Muscle layer of colon (tissue), 2 donors: ENCODE data around the gene REV3L.
A peak's percentile ranks its signal among the peaks of the same experiment; 100 is the strongest.

Experiments used
- H3K27ac ChIP-seq: one replicate; pipeline ENCODE4 v1.7.0; 2013; ENCODE audit warnings: low read depth, mild to moderate bottlenecking, low read length, moderate library complexity
- H3K27me3 ChIP-seq, 2 donors: one replicate each; pipeline ENCODE4 v1.7.0; 2013; ENCODE audit warnings: low read length in 2 of 2, mild to moderate bottlenecking in 2 of 2; ENCODE audit not compliant: insufficient read depth in 2 of 2, control insufficient read depth in 1 of 2
- H3K36me3 ChIP-seq: one replicate; pipeline ENCODE4 v1.7.0; 2013; ENCODE audit warnings: mild to moderate bottlenecking, low read length; ENCODE audit not compliant: insufficient read depth
- H3K4me1 ChIP-seq: one replicate; pipeline ENCODE4 v1.7.0; 2013; ENCODE audit warnings: mild to moderate bottlenecking, low read length; ENCODE audit not compliant: insufficient read depth
- H3K4me3 ChIP-seq, 2 donors: one replicate each; pipeline ENCODE4 v1.7.0; 2013; ENCODE audit warnings: low read length in 2 of 2, low read depth in 1 of 2, mild to moderate bottlenecking in 1 of 2, moderate library complexity in 1 of 2
- H3K9ac ChIP-seq: one replicate; pipeline ENCODE4 v1.7.0; 2013; ENCODE audit warnings: low read length
- H3K9me3 ChIP-seq: one replicate; pipeline ENCODE4 v1.7.0; 2013; ENCODE audit warnings: mild to moderate bottlenecking, low read length
- donor health status: abdominal sarcoma.
- donor health status: Adenocarcinoma of cecum.

Gene REV3L

DNA sequence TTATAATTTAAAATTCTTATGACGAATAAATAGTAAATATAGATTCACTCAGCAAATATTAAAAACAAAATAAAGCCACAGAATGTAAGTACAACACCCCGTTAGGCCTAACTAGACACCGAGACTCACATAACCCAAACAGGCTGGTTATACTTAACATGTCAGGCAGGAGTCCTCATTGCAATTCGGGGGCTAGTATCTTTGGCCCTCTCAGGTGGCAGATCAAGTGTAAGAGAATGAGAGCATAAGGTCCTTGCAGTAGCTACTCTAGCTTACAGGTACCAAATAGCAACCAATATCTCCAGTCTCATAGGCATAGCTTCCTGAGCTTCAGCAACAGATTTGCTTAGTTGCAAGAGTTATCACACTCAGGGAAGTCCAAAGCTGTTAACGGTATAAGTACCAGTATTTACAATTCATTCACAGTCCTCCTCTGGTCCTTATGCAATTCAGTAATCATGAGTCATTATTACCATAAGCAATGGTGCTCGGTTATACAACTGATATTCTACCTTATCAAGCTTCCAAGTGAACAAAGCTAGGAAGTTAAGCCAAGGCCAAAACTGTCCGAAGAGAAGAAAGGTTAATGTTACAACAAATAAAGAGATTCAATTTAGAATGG lies 20.1 kb downstream of the REV3L start:
- peaks cover 6% of the 10 kb centered on the region for H3K36me3 ChIP-seq
- H3K27me3 ChIP-seq, result no peaks in the 10 kb centered on the region
- H3K27ac ChIP-seq, result peak overlapping the region; percentile 51
- H3K4me1 ChIP-seq, result peaks cover 20% of the 10 kb centered on the region
- H3K9ac ChIP-seq, result no peak overlapping the region
- H3K4me3 ChIP-seq, result no peak overlapping the region
- H3K9me3 ChIP-seq, result peaks cover 3% of the 10 kb centered on the region

DNA sequence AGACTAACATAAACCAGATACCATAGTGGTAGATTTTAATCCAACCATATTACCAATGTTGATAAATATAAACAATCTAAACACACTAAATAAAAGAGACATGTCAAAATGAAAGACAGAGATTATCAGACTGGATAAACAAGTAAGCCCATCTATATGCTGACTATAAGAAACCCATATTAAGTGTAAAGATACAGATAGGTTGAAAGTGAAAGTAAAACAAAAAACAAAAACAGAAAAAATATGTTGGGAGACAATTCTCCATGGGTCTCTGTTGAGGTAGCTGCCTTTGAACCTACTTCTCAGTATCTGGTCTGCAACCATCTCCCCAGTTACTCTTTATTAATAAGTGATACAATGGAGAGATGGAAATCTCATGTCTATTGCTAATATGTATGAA lies 21.2 kb downstream of the REV3L start:
- Histone ChIP-seq H3K4me3 (no peak overlapping the region), H3K27ac (no peak overlapping the region), H3K36me3 (peaks cover 6% of the 10 kb centered on the region), H3K27me3 (no peaks in the 10 kb centered on the region), H3K4me1 (peaks cover 17% of the 10 kb centered on the region), H3K9ac (no peak overlapping the region), H3K9me3 (peaks cover 5% of the 10 kb centered on the region)

DNA sequence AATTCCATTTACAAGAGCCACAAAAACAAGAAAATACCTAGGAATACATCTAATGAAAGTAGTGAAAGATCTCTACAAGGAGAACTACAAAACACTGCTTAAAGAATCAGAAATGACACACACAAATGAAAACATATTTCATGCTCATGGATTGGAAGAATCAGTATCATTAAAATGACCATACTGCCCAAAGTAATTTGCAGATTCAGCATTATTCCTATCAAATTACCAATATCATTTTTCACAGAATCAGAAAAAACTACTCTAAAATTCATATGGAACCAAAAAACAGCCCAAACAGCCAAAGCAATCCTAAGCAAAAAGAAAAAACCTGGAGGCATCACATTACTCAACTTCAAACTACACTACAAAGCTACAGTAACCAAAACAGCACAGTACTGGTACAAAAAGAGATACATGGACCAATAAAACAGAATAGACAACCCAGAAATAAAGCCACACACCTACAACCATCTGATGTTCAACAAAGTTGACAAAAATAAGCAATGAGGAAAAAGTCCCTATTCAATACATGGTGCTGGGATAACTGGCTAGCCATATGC lies 24.3 kb downstream of the REV3L start:
- H3K9ac ChIP-seq, result no peak overlapping the region

DNA sequence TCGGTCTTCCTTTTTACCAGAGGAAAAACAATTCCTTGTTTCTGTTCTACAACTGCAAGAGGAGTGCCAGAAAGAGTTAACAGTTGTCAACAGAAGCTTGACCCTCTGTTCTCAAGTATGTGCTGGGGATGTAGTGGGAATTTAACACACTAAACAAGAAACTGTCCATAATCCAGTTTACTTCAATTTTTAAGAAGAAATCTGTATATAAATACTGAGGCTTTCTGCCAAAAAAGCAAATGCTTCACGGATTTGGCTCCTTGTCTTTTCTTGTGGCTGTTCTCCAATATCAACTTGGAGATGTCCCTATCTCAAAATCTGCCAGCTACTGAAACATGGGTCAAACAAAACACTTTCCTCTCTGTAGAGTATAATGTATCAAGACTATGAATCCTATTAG lies 26.8 kb downstream of the REV3L start:
- H3K4me1 ChIP-seq, result peaks cover 9% of the 10 kb centered on the region
- peaks cover 6% of the 10 kb centered on the region for H3K36me3 ChIP-seq
- H3K27me3 ChIP-seq, result no peaks in the 10 kb centered on the region
- H3K27ac ChIP-seq, result no peak overlapping the region
- H3K4me3 ChIP-seq, result no peak overlapping the region
- H3K9ac ChIP-seq, result no peak overlapping the region
- H3K9me3 ChIP-seq, result peaks cover 5% of the 10 kb centered on the region

More for the DNA sequence above, 24.3 kb downstream of the REV3L start:
- Histone ChIP-seq H3K4me3 (no peak overlapping the region), H3K4me1 (peaks cover 24% of the 10 kb centered on the region), H3K27me3 (no peaks in the 10 kb centered on the region), H3K36me3 (peaks cover 6% of the 10 kb centered on the region), H3K9me3 (peaks cover 5% of the 10 kb centered on the region), H3K27ac (no peak overlapping the region)

DNA sequence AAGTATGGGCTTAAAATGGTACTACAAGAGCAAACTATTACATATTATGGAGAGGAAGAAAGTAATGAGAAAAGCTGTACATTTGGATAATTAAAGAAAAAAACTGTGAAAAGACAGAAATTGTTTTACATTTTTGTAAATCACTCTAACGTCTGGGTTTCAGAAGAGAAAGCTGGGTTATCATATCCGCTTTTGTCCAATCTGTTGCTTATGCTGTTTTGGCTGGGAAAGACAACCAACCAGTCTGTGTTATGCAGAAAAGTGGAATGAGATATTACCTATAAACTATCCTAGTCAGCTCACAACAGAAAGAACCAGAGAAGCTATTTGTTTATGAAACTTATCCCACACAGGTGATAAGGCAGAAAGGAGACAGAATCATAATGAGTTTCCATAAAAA lies 32.4 kb downstream of the REV3L start:
- H3K9ac ChIP-seq, result no peak overlapping the region
- no peaks in the 10 kb centered on the region for H3K9me3 ChIP-seq
- no peak overlapping the region for H3K27ac ChIP-seq

DNA sequence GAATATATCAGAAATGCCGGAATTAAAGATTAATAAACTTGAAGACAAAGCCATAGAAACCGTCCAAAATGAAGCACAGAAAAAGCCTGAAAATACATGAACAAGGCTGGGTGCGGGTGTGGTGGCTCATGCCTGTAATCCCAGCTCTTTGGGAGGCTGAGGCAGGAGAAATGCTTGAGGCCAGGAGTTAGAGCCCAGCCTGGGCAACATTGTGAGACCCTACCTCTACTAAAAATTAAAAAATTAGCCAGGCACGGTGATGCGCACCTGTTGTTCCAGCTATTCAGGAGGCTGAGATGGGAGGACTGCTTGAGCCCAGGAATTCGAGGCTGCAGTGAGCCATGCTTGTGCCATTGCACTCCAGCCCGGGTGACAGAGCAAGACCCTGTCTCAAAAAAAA lies 32.9 kb downstream of the REV3L start:
- H3K27me3 ChIP-seq, result no peaks in the 10 kb centered on the region
- peaks cover 20% of the 10 kb centered on the region for H3K4me1 ChIP-seq

More for the DNA sequence above, 32.4 kb downstream of the REV3L start:
- Histone ChIP-seq H3K27me3 (no peaks in the 10 kb centered on the region), H3K4me3 (no peak overlapping the region), H3K36me3 (no peaks in the 10 kb centered on the region), H3K4me1 (peaks cover 20% of the 10 kb centered on the region)

DNA sequence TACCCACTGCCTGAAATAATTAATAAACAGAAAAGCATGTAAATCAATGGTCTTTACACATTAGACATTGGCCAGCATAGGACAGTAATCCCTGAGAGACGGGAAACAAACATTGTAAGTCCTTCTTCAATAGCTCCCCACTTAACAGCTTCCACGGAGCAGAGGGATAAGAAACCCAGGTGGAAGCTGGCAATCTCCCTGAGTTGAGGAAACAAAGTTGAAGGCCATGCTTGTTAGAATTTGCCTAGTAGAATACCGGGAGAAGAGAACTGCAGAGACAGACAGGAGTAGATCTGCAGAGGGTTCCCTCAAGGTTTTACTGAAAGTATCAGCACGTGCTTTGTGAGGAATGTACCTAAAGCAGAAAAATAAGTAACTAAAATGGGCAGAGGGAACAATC lies 33.9 kb downstream of the REV3L start:
- H3K36me3 ChIP-seq, result no peaks in the 10 kb centered on the region
- H3K27ac ChIP-seq, result no peak overlapping the region
- H3K9me3 ChIP-seq, result no peaks in the 10 kb centered on the region
- H3K27me3 ChIP-seq, result no peaks in the 10 kb centered on the region
- peaks cover 20% of the 10 kb centered on the region for H3K4me1 ChIP-seq
- H3K4me3 ChIP-seq, result no peak overlapping the region
- no peak overlapping the region for H3K9ac ChIP-seq

More for the DNA sequence above, 32.9 kb downstream of the REV3L start:
- H3K9ac ChIP-seq, result no peak overlapping the region
- H3K36me3 ChIP-seq, result no peaks in the 10 kb centered on the region
- no peak overlapping the region for H3K27ac ChIP-seq
- H3K9me3 ChIP-seq, result no peaks in the 10 kb centered on the region
- H3K4me3 ChIP-seq, result no peak overlapping the region

DNA sequence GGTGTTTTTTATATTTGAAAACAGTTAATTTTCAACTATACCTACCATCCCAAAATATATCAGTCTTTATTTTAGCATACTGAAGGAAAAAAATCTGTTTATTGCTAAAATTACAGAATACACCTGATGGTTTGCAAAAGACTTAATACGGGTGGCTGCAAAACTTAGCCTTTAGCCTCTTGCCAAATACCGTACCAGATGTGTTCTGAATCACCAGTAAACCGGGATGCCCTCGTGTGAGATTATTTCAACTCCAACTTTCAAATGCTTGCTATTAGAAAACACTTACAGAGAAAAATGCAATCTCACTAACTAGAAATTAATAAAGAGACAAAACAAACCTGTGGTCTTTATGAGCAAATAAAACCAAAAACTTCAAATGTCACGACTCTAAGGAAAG lies 36.0 kb downstream of the REV3L start:
- Histone ChIP-seq H3K36me3 (no peaks in the 10 kb centered on the region), H3K27me3 (no peaks in the 10 kb centered on the region), H3K9ac (no peak overlapping the region), H3K27ac (no peak overlapping the region), H3K4me3 (no peak overlapping the region), H3K4me1 (peaks cover 21% of the 10 kb centered on the region), H3K9me3 (no peaks in the 10 kb centered on the region)

DNA sequence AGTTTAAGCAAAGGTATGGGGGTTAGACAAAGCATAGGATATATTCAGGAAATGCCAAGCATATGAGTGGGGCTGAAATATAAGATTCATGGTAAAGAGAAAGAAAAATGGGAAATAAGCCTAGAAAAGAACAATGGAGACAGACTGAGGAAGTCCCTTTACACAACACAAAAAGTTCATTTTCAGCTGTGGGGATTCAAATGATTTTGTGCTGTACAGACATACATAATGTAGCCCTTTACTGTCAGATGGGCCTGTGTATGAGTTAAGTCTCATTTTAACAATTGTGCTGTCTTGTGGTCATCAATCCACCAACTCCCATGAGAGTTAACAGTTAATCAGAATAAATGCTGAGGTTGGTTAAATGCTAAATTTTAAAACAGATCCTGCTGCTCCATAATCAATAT lies 37.2 kb downstream of the REV3L start:
- Histone ChIP-seq H3K36me3 (no peaks in the 10 kb centered on the region), H3K4me1 (peaks cover 22% of the 10 kb centered on the region)

DNA sequence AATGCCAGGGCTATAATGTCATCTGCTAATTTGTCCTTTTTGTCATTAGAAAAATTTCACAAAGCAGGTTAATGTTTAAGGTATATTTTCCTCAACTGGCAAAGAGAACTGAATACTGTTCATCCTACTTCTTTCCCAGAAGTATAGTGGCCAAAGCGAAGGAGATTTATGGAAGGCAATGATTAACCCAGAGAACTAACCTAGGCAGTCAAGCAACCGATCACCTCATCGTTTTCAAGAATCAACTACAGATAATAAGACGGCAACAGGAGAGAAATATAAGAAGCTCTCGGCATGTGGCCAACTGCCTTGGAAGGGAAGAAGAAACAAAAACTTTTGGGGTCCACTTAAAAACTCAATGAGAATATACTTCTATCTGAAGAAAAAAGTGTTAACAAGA lies 38.2 kb downstream of the REV3L start:
- Histone ChIP-seq H3K36me3 (no peaks in the 10 kb centered on the region), H3K27me3 (no peaks in the 10 kb centered on the region), H3K4me3 (no peak overlapping the region), H3K4me1 (peaks cover 16% of the 10 kb centered on the region), H3K9ac (no peak overlapping the region), H3K27ac (no peak overlapping the region), H3K9me3 (no peaks in the 10 kb centered on the region)

More for the DNA sequence above, 37.2 kb downstream of the REV3L start:
- H3K9me3 ChIP-seq, result no peaks in the 10 kb centered on the region
- H3K27me3 ChIP-seq, result no peaks in the 10 kb centered on the region
- no peak overlapping the region for H3K27ac ChIP-seq
- H3K4me3 ChIP-seq, result no peak overlapping the region
- H3K9ac ChIP-seq, result no peak overlapping the region

DNA sequence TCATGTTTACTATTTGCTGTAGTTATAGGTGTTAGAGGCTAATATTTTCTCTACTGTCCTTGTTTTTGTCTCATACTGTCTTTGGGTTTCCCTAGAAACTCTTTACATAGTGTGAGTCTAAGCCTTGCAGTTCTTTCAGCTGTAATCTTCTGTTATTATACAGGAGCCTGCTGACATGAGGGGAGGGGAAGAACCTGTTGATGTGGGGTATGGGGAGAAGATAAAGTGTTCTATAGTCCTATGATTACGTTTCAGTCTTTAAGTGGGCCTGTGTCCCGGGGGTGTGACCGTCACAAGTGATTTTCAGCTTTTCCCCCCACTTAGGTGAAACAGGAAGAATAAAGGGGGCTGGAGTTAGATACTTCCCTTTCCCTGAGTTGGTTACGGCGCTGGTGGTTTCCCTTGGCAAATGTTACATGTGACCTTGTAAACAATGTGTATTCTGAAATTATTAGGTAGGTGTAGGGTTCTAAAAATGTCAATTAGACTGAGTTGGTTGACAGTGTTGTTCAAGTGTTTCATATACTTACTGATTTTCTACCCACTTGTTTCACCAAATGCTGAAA lies 41.3 kb downstream of the REV3L start:
- no peak overlapping the region for H3K4me3 ChIP-seq
- H3K9ac ChIP-seq, result no peak overlapping the region
- H3K4me1 ChIP-seq, result peaks cover 5% of the 10 kb centered on the region
- no peak overlapping the region for H3K27ac ChIP-seq
- H3K36me3 ChIP-seq, result no peaks in the 10 kb centered on the region
- H3K9me3 ChIP-seq, result no peaks in the 10 kb centered on the region
- no peaks in the 10 kb centered on the region for H3K27me3 ChIP-seq

DNA sequence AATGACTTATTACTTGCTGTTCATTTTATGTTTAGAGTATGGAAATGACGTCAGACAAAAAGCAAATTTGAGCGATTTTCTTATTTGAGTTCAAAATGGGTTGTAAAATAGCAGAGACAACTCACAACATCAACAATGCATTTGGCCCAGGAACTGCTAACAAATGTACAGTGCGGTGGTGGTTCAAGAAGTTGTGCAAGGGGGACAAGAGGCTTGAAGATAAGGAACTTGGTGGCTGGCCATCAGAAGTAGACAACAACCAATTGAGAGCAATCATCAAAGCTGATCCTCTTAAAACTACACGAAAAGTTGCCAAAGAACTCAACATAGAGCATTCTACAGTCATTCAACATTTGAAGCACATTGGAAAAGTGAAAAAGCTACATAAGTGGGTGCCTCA lies 43.8 kb downstream of the REV3L start:
- H3K9ac ChIP-seq, result no peak overlapping the region
- H3K36me3 ChIP-seq, result no peaks in the 10 kb centered on the region
- no peaks in the 10 kb centered on the region for H3K27me3 ChIP-seq
- H3K4me1 ChIP-seq, result peaks cover 5% of the 10 kb centered on the region
- no peaks in the 10 kb centered on the region for H3K9me3 ChIP-seq
- H3K27ac ChIP-seq, result no peak overlapping the region
- no peak overlapping the region for H3K4me3 ChIP-seq
